Suprapubic skin (tissue), 3 donors: ENCODE results near the gene CERS1.

Experiments used
- EP300 ChIP-seq: sonication (generic); formaldehyde crosslinking; IDR thresholded peaks from one replicate; pipeline ENCODE4 v1.6.1; 2017; ENCODE audit warnings: antibody characterized with exemption
- TF ChIP-seq, protein P1 (sequence below), 2 donors: fragments of 200-600 bp in 1 of 2; fragments of 450-650 bp in 1 of 2; sonication (generic) in 1 of 2; IDR thresholded peaks; one replicate each; pipeline ENCODE4 v1.5.1; 2016 to 2019; ENCODE audit warnings: antibody characterized with exemption in 2 of 2, mild to moderate bottlenecking in 1 of 2, moderate library complexity in 1 of 2

- TF ChIP-seq EP300: no peak
- TF ChIP-seq, protein P1, sequence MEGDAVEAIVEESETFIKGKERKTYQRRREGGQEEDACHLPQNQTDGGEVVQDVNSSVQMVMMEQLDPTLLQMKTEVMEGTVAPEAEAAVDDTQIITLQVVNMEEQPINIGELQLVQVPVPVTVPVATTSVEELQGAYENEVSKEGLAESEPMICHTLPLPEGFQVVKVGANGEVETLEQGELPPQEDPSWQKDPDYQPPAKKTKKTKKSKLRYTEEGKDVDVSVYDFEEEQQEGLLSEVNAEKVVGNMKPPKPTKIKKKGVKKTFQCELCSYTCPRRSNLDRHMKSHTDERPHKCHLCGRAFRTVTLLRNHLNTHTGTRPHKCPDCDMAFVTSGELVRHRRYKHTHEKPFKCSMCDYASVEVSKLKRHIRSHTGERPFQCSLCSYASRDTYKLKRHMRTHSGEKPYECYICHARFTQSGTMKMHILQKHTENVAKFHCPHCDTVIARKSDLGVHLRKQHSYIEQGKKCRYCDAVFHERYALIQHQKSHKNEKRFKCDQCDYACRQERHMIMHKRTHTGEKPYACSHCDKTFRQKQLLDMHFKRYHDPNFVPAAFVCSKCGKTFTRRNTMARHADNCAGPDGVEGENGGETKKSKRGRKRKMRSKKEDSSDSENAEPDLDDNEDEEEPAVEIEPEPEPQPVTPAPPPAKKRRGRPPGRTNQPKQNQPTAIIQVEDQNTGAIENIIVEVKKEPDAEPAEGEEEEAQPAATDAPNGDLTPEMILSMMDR (IDR thresholded peaks at IDR 0.05): no peak
These were observed 32.1 kb downstream of the CERS1 start for GRCh38 chr19:18863843-18864362.
